Retinal pigment epithelial cell (primary cell): ENCODE results near the gene PACSIN2.

Source experiments
- DNase-seq: peaks from one replicate; pipeline ENCODE4 v3.0.0-alpha.2; 2010; ENCODE audit warnings: low read depth
- H3K4me3 ChIP-seq: 2 replicates; pipeline ENCODE4 v1.5.1; 2011; ENCODE audit warnings: mild to moderate bottlenecking, low read length, control low read depth, moderate library complexity
- CTCF ChIP-seq: conservative IDR thresholded peaks from 2 replicates; pipeline ENCODE4 v1.5.1; 2011; ENCODE audit warnings: low read depth, low read length, control low read depth, inconsistent platforms

The PACSIN2 gene

GRCh38 chr22:42932197-42932519 lies 82.8 kb downstream of the PACSIN2 start:
- no peak for TF ChIP-seq CTCF
- H3K4me3 ChIP-seq = no peak overlapping the region
- DNase-seq = no peak

GRCh38 chr22:42931421-42932196 lies 83.3 kb downstream of the PACSIN2 start:
- no peak for TF ChIP-seq CTCF
- H3K4me3 ChIP-seq = no peak overlapping the region
- DNase-seq = no peak

- TF ChIP-seq CTCF = peak; percentile 33
- no peak for DNase-seq
- H3K4me3 ChIP-seq = no peak overlapping the region
Observed at GRCh38 chr22:42930810-42931420, 84.0 kb downstream of the PACSIN2 start.

- no peak for TF ChIP-seq CTCF
- DNase-seq = no peak
- no peak overlapping the region for H3K4me3 ChIP-seq
Observed at GRCh38 chr22:42929838-42930155, 85.2 kb downstream of the PACSIN2 start.

- no peak overlapping the region for H3K4me3 ChIP-seq
- DNase-seq = no peak
- TF ChIP-seq CTCF = no peak
Observed at GRCh38 chr22:42928969-42929837, 85.7 kb downstream of the PACSIN2 start.

GRCh38 chr22:42927966-42928365 lies 87.0 kb downstream of the PACSIN2 start:
- no peak for TF ChIP-seq CTCF
- no peak for DNase-seq

More at GRCh38 chr22:42927966-42928365, 87.0 kb downstream of the PACSIN2 start:
- H3K4me3 ChIP-seq = no peak overlapping the region
